ENCODE results near the gene LRRC49.
"Not testable (repeated sequence)": the region's sequence is repeated elsewhere in the genome, so short reads cannot be mapped to it uniquely, and the experiment has no call there.

LRRC49 gene

DNA sequence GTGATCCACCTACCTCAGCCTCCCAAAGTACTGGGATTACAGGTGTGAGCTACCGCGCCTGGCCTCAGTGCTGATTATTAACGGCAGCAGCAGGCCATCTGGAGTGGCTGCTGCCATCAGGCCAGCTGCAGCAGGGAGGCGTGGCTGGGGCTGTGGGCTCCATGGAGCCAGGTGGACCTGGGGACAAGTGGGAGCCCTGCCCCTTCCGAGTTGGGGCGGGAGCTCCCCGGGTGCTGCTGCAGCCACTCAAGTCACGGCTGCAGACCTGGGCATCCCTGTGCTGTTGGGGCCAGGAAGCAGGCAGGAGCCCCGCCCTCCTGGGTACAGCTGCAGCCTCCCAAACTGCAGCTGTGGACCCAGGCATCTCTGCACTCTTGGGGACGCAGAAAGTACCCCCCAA lies 23.9 kb downstream of the LRRC49 start:
- no peak overlapping the region for H3K4me3 ChIP-seq (ENCODE audit: low read length)
- DNase-seq (ENCODE audit: low read depth) = no peak
- TF ChIP-seq, protein P1, sequence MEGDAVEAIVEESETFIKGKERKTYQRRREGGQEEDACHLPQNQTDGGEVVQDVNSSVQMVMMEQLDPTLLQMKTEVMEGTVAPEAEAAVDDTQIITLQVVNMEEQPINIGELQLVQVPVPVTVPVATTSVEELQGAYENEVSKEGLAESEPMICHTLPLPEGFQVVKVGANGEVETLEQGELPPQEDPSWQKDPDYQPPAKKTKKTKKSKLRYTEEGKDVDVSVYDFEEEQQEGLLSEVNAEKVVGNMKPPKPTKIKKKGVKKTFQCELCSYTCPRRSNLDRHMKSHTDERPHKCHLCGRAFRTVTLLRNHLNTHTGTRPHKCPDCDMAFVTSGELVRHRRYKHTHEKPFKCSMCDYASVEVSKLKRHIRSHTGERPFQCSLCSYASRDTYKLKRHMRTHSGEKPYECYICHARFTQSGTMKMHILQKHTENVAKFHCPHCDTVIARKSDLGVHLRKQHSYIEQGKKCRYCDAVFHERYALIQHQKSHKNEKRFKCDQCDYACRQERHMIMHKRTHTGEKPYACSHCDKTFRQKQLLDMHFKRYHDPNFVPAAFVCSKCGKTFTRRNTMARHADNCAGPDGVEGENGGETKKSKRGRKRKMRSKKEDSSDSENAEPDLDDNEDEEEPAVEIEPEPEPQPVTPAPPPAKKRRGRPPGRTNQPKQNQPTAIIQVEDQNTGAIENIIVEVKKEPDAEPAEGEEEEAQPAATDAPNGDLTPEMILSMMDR (conservative IDR thresholded peaks at IDR 0.05; ENCODE audit: low read length) = no peak

DNA sequence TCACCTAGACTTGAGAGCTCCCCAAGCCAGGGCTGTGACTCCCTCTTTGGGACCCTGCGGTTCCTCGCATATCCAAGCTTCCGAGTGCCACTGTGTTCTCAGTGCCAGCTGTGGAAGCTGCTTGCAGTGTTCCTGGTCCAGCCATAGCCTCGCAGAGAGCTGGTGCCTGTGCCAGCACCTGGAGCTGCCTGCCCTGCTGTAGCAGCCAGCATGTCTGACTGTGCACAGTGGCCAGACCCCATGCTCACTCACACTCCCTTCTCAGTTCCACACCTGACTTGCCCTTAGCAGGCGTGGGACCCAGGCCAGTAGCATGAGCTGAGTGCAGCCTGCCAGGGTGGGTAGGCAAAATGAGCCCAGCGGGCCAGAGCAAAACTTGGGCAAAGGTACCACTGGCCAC lies 25.3 kb downstream of the LRRC49 start:
- TF ChIP-seq, protein P1 (conservative IDR thresholded peaks at IDR 0.05; ENCODE audit: low read length) = no peak
- no peak overlapping the region for H3K4me3 ChIP-seq (ENCODE audit: low read length)
- DNase-seq (ENCODE audit: low read depth) = no peak

DNA sequence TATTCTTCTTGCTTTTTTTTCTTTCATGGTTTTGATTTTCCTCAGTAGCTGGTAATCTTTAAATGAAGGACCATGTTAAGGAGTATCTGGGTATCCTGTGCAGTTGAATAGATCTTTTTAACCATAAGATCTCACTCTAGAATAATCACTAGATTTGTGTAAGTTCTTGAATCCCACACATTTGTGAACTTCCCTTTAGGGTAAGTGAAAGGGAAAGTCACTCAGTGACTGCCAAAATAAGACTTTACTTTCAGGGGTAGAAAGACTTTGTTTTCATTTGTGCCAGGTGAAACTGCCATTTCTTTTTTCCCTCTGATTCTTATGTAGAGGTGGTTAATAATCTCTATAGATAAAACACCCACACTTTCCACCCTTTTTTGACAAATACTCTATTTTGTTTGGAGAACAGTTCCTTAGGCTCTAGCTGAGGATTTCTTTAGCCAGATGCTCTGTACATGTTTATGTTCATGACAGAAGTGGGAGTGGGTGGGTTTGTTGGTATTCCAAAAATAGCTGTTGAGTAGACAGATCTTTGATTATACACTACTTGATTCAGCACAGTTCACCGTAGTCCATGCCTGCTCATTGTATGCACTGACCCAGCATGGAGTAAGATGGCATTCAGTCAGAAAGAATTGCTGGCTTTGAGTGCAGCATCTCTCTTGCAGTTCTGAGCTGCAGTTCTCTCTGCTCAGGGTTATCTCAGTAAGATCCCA lies 28.5 kb downstream of the LRRC49 start:
- DNase-seq (ENCODE audit: low read depth) = no peak
- H3K4me3 ChIP-seq (ENCODE audit: low read length) = no peak overlapping the region

DNA sequence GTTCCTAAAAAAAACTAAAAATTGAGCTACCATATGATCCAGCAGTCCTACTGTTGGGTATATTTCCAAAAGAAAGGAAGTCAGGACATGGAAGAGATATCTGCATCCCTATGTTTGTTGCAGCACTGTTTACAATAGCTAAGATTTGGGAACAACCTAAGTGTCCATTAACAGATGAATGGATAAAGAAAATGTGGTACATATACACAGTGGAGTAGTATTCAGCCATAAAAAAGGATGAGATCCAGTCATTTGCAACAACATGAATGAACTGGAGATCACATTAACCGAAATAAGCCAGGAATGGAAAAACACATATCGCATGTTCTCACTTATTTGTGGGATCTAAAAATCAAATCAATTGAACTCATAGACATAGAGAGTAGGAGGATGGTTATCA lies 29.5 kb downstream of the LRRC49 start:
- no peak for DNase-seq (ENCODE audit: low read depth)
- H3K4me3 ChIP-seq (ENCODE audit: low read length) = no peak overlapping the region
- TF ChIP-seq, protein P1 (conservative IDR thresholded peaks at IDR 0.05; ENCODE audit: low read length) = no peak

More for the DNA sequence above, 28.5 kb downstream of the LRRC49 start:
- TF ChIP-seq, protein P1 (conservative IDR thresholded peaks at IDR 0.05; ENCODE audit: low read length) = no peak

DNA sequence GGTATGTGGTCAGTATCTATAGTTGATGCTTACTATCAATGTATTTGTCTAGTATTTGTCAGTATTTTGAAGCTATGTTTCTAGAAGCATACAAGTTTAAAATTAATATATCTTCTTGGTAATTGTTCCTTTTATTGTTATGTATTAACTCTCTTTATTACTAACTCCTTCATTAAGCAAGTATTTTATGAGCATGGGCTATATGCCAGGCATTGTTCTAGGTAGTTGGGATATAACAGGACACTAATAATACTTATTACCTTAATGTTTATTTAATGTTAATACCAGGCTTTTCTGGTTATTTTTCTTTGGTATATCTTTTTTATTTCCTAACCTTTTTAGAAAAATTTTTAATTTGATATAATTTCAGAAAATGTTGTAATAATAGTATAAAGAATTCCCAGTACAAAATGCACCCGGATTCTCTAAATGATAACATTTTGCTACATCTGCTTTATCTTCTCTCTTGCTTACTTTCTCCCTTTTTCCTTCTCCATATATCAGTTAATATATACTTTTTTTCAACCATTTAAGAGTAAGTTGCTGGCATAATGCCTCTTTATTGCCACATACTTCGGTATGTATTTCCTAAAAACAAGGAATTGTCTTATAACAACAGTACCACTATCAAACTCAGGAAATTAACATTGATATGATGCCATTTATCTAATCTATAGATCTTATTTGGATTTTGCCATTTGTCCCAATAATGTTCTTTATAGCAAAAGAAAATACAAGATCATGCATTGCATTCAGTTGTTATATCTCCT lies 30.9 kb downstream of the LRRC49 start:
- TF ChIP-seq, protein P1 (conservative IDR thresholded peaks at IDR 0.05; ENCODE audit: low read length) = no peak
- H3K4me3 ChIP-seq (ENCODE audit: low read length) = no peak overlapping the region
- no peak for DNase-seq (ENCODE audit: low read depth)

DNA sequence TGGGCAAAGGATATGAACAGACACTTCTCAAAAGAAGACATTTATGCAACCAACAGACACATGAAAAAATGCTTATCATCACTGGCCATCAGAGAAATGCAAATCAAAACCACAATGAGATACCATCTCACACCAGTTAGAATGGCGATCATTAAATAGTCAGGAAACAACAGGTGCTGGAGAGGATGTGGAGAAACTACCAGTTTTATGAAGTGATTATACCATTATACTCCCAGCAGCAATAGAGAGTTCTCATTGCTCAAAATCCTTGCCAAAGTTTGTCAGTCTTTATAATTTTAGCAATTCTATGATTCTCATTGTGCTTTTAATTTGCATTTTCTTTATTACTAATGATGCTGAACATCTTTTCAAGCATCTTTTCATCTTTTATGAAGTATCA lies 34.3 kb downstream of the LRRC49 start:
- not testable (repeated sequence) for H3K4me3 ChIP-seq (ENCODE audit: low read length); DNase-seq (ENCODE audit: low read depth)

DNA sequence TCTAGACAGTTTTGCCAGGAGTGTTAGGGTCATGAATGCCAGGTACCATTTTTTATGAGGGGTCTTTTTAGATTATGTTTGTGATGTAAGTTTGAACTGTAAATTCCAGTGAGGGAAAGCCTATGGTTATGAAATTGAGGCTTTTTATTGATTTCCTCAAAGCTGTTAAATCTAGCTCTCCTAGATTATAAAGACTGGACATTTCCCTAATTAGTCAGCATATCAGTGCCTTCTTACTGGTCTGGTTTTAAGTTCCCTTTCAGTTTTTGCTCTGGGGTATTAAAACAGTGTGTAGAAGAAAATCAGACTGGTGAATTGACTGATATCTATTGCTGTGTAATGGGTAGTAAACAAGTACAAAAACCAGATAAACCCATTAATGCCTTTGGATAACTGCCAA lies 39.2 kb downstream of the LRRC49 start:
- no peak overlapping the region for H3K4me3 ChIP-seq (ENCODE audit: low read length)
- DNase-seq (ENCODE audit: low read depth) = no peak
- TF ChIP-seq, protein P1 (conservative IDR thresholded peaks at IDR 0.05; ENCODE audit: low read length) = no peak

Data from AG10803 (cell line).